ENCODE results near the gene TOR1A.

TOR1A gene

DNA sequence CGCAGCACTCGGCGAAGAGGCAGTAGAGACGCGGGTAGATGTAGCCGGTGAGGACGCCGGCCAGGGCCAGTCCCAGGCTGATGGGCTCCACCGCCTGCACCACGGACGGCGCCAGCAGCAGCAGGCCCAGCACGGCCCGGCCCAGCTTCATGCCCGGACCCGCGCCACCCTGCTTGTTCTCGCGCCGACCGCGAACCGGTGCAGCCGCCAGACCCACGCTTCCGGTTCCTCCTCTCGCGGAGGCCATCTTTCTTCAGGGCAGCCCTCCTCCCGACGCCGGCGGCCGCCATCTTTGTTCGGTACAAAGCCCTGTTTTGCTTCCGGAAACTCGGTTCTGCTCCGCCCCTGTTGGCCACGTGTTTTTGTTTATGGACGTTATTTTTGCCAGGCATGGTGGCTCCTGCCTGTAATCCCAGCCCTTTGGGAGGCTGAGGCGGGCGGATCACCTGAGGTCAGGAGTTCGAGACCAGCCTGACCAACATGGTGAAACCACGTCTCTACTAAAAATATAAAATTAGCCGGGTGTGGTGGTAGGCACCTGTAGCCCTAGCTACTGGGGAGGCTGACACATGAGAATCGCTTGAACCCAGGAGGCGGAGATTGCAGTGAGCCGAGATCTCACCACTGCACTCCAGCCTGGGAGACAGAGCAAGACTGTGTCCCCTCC is at the start of gene TOR1A:
TOR1A (minus strand) TSS at position 202 of the 667 bp plus-strand sequence; CDS start at position 151, 51 bp downstream.
- peak; percentile 95 for DNase-seq

- DNase-seq, result no peak
Observed at GRCh38 chr9:129871046-129871445, 47.1 kb upstream of the TOR1A start.

GRCh38 chr9:129869585-129870501 is 45.9 kb upstream of the TOR1A start:
- no peak for DNase-seq

GRCh38 chr9:129868872-129869486 is 45.0 kb upstream of the TOR1A start:
- no peak for DNase-seq

- no peak for DNase-seq
Observed at GRCh38 chr9:129868023-129868871, 44.3 kb upstream of the TOR1A start.

- no peak for DNase-seq
Observed at GRCh38 chr9:129867136-129868022, 43.4 kb upstream of the TOR1A start.

DNA sequence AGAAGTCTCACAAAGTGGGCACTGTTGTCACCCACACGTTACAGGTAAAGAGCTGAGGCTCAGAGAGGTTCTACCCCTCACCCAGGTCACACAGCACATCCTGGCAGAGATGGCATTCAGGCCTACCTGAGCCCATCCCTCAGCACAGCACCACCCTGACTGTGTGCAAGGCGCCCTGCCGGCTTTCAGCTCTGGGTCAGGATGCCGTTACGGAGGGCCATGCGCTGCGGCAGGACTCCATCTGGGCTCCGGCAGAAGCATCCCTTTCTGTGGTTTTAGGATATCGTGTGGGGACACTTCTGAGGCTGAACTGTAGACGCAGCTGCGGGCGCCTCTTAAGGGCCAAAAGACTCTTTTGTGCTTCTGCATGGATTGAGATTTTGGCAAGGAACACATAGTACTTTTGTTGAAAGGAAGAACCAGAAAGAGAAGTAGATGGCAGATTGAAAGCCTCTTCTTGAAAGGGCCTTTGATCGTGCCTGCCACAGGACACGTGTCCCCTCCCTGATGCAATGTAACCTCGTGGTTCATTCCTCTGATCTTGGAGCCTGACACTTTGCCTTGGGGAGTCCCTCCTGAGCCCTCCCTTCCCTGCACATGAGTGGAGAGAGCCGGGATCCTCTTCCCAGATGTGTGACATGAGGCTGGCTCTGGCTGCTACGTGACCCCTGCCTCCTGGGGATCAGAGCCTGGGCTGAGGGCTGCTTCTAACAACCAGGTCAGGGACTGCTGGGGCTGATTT is 42.6 kb upstream of the TOR1A start:
- no peak for DNase-seq

GRCh38 chr9:129865668-129866320 is 41.9 kb upstream of the TOR1A start:
- DNase-seq, result no peak

DNA sequence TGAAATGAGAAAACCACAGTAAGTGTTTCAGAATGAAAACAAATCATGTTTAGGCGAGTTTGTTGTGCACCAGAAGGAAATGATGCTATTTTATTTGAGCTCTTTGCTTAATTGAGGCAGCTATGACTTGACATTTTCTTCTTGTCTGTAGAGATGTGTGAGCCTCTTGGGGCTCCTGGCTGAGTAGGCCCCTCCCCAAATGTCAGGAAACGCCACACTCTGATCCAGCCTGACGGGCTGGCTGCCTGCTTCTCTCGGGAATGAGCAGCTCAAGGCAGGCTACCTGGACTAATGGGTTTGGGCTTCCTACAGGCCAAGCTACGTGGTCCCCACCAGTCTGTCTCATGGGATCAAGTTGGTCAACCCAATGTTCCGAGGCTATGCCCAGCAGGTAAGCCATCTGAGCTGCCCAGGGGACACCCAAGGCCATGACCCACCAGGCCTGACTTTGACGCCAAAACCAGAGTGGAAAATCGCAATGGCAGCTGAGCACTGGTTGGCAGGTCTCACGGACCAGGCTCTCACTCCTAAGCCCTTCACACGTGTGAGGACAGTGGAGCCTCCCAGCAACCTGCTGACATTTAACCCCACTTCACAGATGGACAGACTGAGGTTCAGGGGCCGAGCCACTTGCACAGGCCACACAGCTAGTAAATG is 41.2 kb upstream of the TOR1A start:
- no peak for DNase-seq

DNA sequence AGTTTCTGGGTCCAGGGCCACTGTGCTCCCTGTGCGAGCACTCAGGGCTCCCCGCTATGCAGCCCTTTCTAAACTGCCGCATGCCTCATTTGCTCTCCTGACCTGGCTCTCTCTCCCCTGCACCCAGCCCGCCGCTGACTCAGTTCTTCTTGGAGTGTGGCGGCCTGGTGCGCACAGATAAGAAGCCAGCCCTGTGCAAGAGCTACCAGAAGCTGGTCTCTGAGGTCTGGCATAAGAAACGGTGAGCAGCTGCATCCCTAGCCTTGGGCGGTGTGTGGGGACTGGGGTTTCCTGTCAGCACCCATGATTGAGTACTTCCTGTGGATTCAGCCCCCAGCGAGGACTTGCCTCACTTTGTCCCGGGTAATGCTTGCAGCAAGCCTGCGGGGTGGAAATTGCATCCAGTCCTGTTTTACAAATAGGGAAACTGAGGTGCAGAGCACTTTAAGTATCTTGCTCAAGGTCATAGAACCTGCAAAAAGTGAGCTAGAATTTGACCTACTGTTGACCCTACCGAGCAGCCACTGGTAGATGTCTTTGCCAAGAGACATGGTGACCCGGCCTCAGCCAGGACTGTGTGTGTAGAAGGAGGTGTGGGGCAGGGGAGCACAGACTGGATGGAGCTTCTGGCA is 39.2 kb upstream of the TOR1A start:
- DNase-seq, result no peak

DNA sequence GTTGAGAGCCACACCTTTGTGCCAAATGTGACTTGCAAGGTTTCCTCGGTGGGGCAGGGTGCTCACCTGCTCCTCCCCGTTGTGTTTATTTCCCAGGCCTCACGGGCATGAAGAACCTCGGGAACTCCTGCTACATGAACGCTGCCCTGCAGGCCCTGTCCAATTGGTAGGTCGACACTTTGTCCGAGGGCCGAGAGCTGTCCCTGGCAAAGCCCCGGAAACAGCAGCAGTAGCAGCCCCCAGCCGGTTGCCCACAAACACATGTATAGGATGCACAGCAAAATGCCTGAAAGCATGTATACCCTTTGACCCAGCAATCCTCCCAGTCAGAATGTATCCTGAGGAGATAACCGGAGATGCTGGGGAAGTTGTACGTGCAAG is 37.5 kb upstream of the TOR1A start:
- no peak for DNase-seq

DNA sequence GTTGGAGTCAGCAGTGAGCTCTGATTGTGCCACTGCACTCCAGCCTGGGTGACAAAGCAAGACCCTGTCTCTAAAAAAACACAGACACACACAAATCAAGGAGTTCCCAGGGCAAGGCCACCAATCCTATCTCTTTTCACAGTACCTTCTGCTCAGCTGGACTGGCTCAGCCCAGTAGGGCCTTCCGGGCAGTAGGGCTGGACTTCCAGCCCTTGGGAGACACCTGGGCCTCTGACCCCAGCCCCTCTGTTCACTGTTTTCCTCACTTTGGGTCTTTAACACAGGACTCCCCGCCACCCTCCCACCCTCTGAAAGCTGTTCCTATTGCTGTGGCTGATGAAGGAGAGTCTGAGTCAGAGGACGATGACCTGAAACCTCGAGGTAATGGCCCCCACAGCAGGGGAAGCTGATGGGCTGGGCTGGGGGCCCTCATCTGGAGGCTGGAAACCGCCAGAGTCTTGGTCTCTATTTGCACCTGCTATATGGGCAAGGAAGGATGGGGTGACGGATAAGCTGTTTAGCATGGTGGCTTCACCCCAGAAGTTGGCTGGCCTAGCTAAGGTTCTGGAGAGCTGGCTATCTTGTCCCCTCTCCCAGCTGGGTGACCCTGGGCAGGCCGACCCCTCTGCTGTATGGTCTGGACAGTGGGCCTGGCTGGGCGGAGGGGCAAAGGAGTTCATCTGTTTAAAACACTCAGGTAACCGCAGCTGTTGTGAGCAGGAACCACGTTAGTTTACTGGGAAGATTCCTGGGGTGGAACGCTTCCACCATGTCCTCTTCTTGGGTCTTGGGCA is 36.9 kb upstream of the TOR1A start:
- no peak for DNase-seq

GRCh38 chr9:129858167-129858962 is 34.4 kb upstream of the TOR1A start:
- no peak for DNase-seq

DNA sequence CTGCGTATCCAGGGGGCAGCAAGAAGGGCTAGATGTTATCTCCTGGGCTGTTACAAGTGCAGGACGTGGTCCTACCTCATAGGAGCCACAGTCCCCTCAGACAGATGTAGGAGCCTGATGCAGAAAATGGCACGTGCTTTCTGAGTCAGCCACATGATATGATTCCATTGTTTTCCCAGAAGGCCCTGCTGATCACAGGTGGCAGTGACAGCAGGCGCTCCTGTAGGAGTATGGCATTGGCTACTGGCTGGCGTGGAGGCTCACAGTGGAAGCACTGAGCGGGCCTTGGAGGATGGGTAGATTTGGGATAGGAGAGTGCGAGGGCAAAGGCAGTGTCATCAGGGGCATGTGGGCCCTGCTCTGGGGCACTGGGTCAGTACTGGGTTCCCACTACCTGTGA is 33.3 kb upstream of the TOR1A start:
- no peak for DNase-seq

DNA sequence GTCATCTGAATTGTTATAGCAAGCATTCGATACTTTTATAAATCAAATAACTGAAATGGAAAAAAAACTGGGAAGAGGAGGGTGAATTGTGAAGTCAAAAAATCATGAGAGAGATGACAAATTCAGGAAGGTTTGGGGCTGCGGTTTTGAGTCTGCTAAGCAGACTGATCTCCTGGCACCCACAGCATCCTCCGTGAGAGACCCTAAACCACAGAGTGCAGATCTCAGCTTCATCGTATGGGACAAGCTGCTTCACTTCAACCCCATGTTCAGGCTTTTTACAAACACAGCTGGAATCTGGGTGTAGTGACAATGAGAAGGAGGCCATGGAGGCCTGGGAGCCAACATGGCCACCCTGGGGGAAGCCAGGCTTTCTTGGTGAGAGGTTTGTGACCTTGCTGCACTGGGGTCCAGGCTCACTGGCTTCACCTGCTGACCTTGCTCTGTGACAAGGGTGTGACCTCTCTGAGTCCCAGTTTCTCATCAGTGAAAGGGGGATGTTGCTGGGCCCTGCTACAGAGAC is 30.7 kb upstream of the TOR1A start:
- DNase-seq, result no peak

DNA sequence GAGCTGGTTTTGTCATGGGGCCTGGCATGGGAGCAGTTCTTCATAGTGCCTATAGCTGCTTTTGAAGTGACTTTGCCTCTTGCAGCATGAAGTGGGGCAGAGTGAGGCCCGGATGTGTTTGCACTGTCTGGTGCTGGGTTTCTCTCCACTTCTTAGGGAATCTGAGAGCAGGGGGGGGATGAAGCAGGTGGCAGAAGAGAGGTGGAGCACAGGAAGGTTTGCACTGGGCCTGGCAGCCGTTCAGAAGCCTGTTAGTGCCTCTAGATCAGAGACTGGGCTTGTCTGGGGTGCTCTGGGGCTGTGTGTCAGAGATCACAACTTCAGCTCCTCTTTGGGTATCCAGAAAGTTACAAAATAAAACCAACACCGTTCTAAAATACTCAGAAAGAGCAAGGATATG is 29.7 kb upstream of the TOR1A start:
- no peak for DNase-seq

GRCh38 chr9:129852579-129852978 is 28.6 kb upstream of the TOR1A start:
- DNase-seq, result no peak
